CD14-positive monocyte (primary cell): ENCODE results near the gene SLC4A4. TPM values are rescaled to one million over a fixed set of nuclear protein-coding genes. Genes with fewer than 3 reads are reported as not detected.

Experiments used
- DNase-seq, 3 donors: peaks; one replicate each; pipeline ENCODE4 v3.0.0-alpha.2; 2011 to 2022
- H2AFZ ChIP-seq: 2 replicates; pipeline ENCODE4 v1.6.0; 2012; ENCODE audit warnings: mild to moderate bottlenecking, low read depth, low read length, inconsistent platforms; ENCODE audit not compliant: insufficient read depth, poor library complexity, severe bottlenecking
- H3K27ac ChIP-seq, 2 donors: 1 replicate in 1 of 2; 2 replicates in 1 of 2; pipeline ENCODE4 v1.5.1; 2012 to 2013; ENCODE audit warnings: low read length in 2 of 2, control low read depth in 1 of 2, inconsistent platforms in 1 of 2, low read depth in 1 of 2, mild to moderate bottlenecking in 1 of 2
- H3K27me3 ChIP-seq, 2 donors: one replicate each; pipeline versions ENCODE4 v1.6.0 to v1.6.1; 2011 to 2013; ENCODE audit warnings: low read length in 2 of 2; ENCODE audit not compliant: control insufficient read depth in 2 of 2, insufficient read depth in 2 of 2
- H3K36me3 ChIP-seq, 2 donors: replicated peaks in 1 of 2; 1 replicate in 1 of 2; 2 replicates in 1 of 2; pipeline versions ENCODE4 v1.5.1 to v1.6.1; 2012 to 2013; ENCODE audit warnings: low read length in 2 of 2, control low read depth in 1 of 2, inconsistent platforms in 1 of 2, mild to moderate bottlenecking in 1 of 2; ENCODE audit not compliant: insufficient read depth in 2 of 2, control insufficient read depth in 1 of 2
- H3K4me1 ChIP-seq, 2 donors: 1 replicate in 1 of 2; 2 replicates in 1 of 2; pipeline versions ENCODE4 v1.5.1 to v1.6.1; 2012 to 2013; ENCODE audit warnings: low read length in 2 of 2, control low read depth in 1 of 2, inconsistent platforms in 1 of 2, mild to moderate bottlenecking in 1 of 2, moderate library complexity in 1 of 2; ENCODE audit not compliant: insufficient read depth in 2 of 2, control insufficient read depth in 1 of 2
- H3K4me2 ChIP-seq: replicated peaks from 2 replicates; pipeline ENCODE3; 2012; ENCODE audit warnings: low read length, moderate library complexity, mild to moderate bottlenecking; ENCODE audit not compliant: poor library complexity, severe bottlenecking; ENCODE audit errors: extremely low read depth
- H3K4me3 ChIP-seq, 3 experiments: fragments of 200-600 bp in 1 of 3; sonication (generic) in 1 of 3; replicated peaks in 1 of 3; 1 replicate in 2 of 3; 2 replicates in 1 of 3; pipeline ENCODE4 v1.5.1; 2011 to 2013; ENCODE audit warnings: low read length in 3 of 3, mild to moderate bottlenecking in 3 of 3, control low read depth in 2 of 3, low read depth in 2 of 3, inconsistent platforms in 1 of 3, moderate library complexity in 1 of 3
- H3K79me2 ChIP-seq: 2 replicates; pipeline ENCODE4 v1.6.0; 2012; ENCODE audit warnings: mild to moderate bottlenecking, control low read depth, inconsistent platforms, low read length, moderate library complexity; ENCODE audit not compliant: insufficient read depth
- H3K9ac ChIP-seq: 2 replicates; pipeline ENCODE4 v1.6.0; 2017; ENCODE audit warnings: low read length, mild to moderate bottlenecking; ENCODE audit not compliant: insufficient read depth, poor library complexity, severe bottlenecking
- H3K9me3 ChIP-seq, 2 donors: replicated peaks in 1 of 2; 1 replicate in 1 of 2; 2 replicates in 1 of 2; pipeline versions ENCODE4 v1.5.1 to v1.6.1; 2012 to 2013; ENCODE audit warnings: low read length in 2 of 2, control low read depth in 1 of 2; ENCODE audit not compliant: control insufficient read depth in 1 of 2, insufficient read depth in 1 of 2
- H4K20me1 ChIP-seq: 2 replicates; pipeline ENCODE4 v1.6.0; 2012; ENCODE audit warnings: mild to moderate bottlenecking, low read length, control low read depth, moderate library complexity; ENCODE audit not compliant: insufficient read depth
- H3K27ac Mint-ChIP-seq, 7 donors: one replicate each; pipeline ENCODE4 v1.8.0; 2020; ENCODE audit warnings: mild to moderate bottlenecking in 7 of 7, mixed read lengths in 7 of 7, moderate library complexity in 6 of 7, inconsistent platforms in 2 of 7
- H3K27me3 Mint-ChIP-seq, 3 donors: one replicate each; pipeline ENCODE4 v1.8.0; 2021 to 2022; ENCODE audit warnings: low read depth in 3 of 3, mild to moderate bottlenecking in 3 of 3, mixed read lengths in 3 of 3, moderate library complexity in 3 of 3, inconsistent platforms in 1 of 3
- H3K36me3 Mint-ChIP-seq, 2 donors: one replicate each; pipeline ENCODE4 v1.8.0; 2020; ENCODE audit warnings: mixed read lengths in 2 of 2, inconsistent platforms in 1 of 2, mild to moderate bottlenecking in 1 of 2
- H3K4me1 Mint-ChIP-seq: one replicate; pipeline ENCODE4 v1.8.0; 2020; ENCODE audit warnings: mild to moderate bottlenecking, mixed read lengths
- H3K4me3 Mint-ChIP-seq, 2 donors: one replicate each; pipeline ENCODE4 v1.8.0; 2020; ENCODE audit warnings: mild to moderate bottlenecking in 2 of 2, mixed read lengths in 2 of 2, moderate library complexity in 1 of 2
- H3K9me3 Mint-ChIP-seq, 7 donors: one replicate each; pipeline ENCODE4 v1.8.0; 2020 to 2022; ENCODE audit warnings: mixed read lengths in 7 of 7, mild to moderate bottlenecking in 6 of 7, moderate library complexity in 6 of 7, inconsistent platforms in 2 of 7
- CTCF ChIP-seq: fragments of 200-600 bp; IDR thresholded peaks from one replicate; pipeline ENCODE4 v1.8.0; 2022; ENCODE audit warnings: antibody characterized with exemption, mild to moderate bottlenecking
- WGBS: methylation state at CpG from one replicate; pipeline ENCODE4 v1.1.5; 2013; ENCODE audit warnings: missing lambda C conversion rate; ENCODE audit not compliant: insufficient coverage; 5-methylcytosine and 5-hydroxymethylcytosine counted together
- intact Hi-C, 2 donors: fragments of 100-400 bp; cut with micrococcal nuclease; formaldehyde crosslinking; loops; one replicate each; pipeline versions ENCODE4 v1.15.0 to v1.15.1; 2023
- polyA plus RNA-seq, 3 donors: library from polyadenylated mRNA; depleted of rRNA in 1 of 3; unstranded in 2 of 3; stranded (reverse) in 1 of 3; fragments of 300-500 nt in 2 of 3; fragments of >200 nt in 1 of 3; fragmentation: Illumina TruSeq in 2 of 3; gene quantifications; 1 replicate in 2 of 3; 2 replicates in 1 of 3; pipeline ENCODE4 v1.2.3, GENCODE V29; 2012 to 2021

Gene SLC4A4
- polyA plus RNA-seq, 3 donors, result 0.03 TPM; not detected in 2

DNA sequence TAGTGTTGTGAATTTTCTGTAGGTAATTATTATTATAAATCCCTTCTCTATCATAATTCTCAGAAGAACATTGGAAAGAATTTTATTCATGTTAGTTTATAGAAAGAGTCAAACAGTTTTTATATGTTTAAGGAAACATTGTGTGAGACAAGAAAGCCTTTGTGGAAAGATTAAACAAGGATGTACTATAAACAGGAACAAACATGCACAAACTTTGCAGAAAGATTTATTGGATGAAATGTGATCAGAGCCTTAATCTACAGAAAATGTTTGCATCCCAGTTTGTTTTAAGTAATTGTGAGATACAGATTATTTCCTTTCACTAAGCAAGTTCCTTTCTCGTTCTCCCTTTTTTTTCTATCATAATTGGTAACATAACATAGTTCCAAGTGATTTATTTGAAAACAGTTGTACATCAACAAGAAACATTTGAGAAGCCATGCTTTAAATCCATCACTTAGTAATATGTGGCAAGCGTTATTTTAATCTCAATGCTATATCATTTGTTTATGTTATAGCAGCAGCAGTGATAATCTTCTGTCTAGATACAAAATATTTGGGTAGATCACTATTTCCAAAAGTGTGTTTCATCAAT is 129.4 kb downstream of the SLC4A4 start:
- no peaks in the 10 kb centered on the region for H3K36me3 Mint-ChIP-seq
- peaks cover 0 to 2% (median 0%) of the 10 kb centered on the region in 7 donors for H3K9me3 Mint-ChIP-seq
- no peak overlapping the region for H3K4me2 ChIP-seq
- no peak for TF ChIP-seq CTCF
- H3K79me2 ChIP-seq, result no peaks in the 10 kb centered on the region
- H3K27me3 Mint-ChIP-seq, result no peaks in the 10 kb centered on the region
- H3K4me1 Mint-ChIP-seq, result no peaks in the 10 kb centered on the region
- H3K27ac Mint-ChIP-seq, result no peak overlapping the region
- no peaks in the 10 kb centered on the region for H4K20me1 ChIP-seq
- no peaks in the 10 kb centered on the region for H3K4me1 ChIP-seq
- H3K4me3 Mint-ChIP-seq, result no peak overlapping the region
- no peaks in the 10 kb centered on the region for H3K9me3 ChIP-seq
- no peak overlapping the region for H3K9ac ChIP-seq
- WGBS, result no CpG with 5 or more reads among the region's 2 CpGs
- H3K4me3 ChIP-seq, result no peak overlapping the region
- H3K27me3 ChIP-seq, result no peaks in the 10 kb centered on the region
- intact Hi-C loops, result no loop called here
- H3K27ac ChIP-seq, result no peak overlapping the region
- DNase-seq, result no peak
- no peak overlapping the region for H2AFZ ChIP-seq
- no peaks in the 10 kb centered on the region for H3K36me3 ChIP-seq

DNA sequence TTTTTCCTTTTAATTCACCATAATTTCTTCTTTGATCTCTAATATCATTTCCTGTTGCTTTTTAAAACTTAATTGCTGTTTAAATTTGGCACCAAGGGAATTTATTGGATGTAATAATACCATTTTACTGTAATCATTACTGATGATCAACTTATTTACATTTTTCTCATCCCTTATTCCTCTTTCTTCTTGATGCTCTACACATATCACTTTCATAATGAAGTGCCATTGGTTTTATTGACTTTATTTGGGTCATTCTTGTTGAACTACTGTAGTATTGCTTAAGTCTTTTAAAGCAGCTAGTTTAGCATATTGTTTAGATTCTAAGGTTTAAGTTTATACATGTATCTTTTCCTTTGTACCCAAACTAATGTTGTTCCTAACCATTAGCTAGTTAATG is 130.7 kb downstream of the SLC4A4 start:
- no peaks in the 10 kb centered on the region for H3K4me1 ChIP-seq
- no peak overlapping the region for H3K4me2 ChIP-seq
- Mint-ChIP-seq H3K4me1 (no peaks in the 10 kb centered on the region), H3K36me3 (no peaks in the 10 kb centered on the region), H3K4me3 (no peak overlapping the region), H3K9me3 (peaks cover 0 to 2% (median 0%) of the 10 kb centered on the region in 7 donors), H3K27me3 (no peaks in the 10 kb centered on the region), H3K27ac (no peak overlapping the region)
- H4K20me1 ChIP-seq, result no peaks in the 10 kb centered on the region
- no peak overlapping the region for H3K9ac ChIP-seq
- H3K27ac ChIP-seq, result no peak overlapping the region
- no peak overlapping the region for H2AFZ ChIP-seq
- no peak overlapping the region for H3K4me3 ChIP-seq
- no peak for DNase-seq
- no peaks in the 10 kb centered on the region for H3K36me3 ChIP-seq
- H3K79me2 ChIP-seq, result no peaks in the 10 kb centered on the region
- no peak for TF ChIP-seq CTCF
- no peaks in the 10 kb centered on the region for H3K9me3 ChIP-seq
- intact Hi-C loops, result no loop called here
- no peaks in the 10 kb centered on the region for H3K27me3 ChIP-seq
